Upper lobe of left lung (tissue), 6 donors: ENCODE results near the gene ICE1. TPM values are rescaled to one million over a fixed set of nuclear protein-coding genes. Genes with fewer than 3 reads are reported as not detected.
"Not testable (repeated sequence)": the region's sequence is repeated elsewhere in the genome, so short reads cannot be mapped to it uniquely, and the experiment has no call there.

Experiments used
- ATAC-seq, 2 donors: fragments of 200-7000 bp; cut with Tn5 transposase; one replicate each; pipeline ENCODE4 v1.9.1; 2022; ENCODE audit warnings: mild to moderate bottlenecking in 2 of 2, moderate library complexity in 2 of 2; ENCODE audit not compliant: low FRiP score in 2 of 2
- DNase-seq, 2 donors: peaks; one replicate each; pipeline ENCODE4 v3.0.0-alpha.2; 2019 to 2020
- H3K27ac ChIP-seq, 4 donors: fragments of 200-600 bp; sonication (generic); one replicate each; pipeline ENCODE4 v1.5.1; 2016 to 2019
- H3K27me3 ChIP-seq, 4 donors: fragments of 200-600 bp; sonication (generic); one replicate each; pipeline ENCODE4 v1.5.1; 2017 to 2019
- H3K36me3 ChIP-seq, 4 donors: fragments of 200-600 bp; sonication (generic); one replicate each; pipeline ENCODE4 v1.5.1; 2016 to 2019
- H3K4me1 ChIP-seq, 4 donors: fragments of 200-600 bp; sonication (generic); one replicate each; pipeline ENCODE4 v1.5.1; 2018 to 2019
- H3K4me3 ChIP-seq, 4 donors: fragments of 200-600 bp; sonication (generic); one replicate each; pipeline ENCODE4 v1.5.1; 2017 to 2019; ENCODE audit warnings: mild to moderate bottlenecking in 2 of 4, moderate library complexity in 1 of 4
- H3K9me3 ChIP-seq, 4 donors: fragments of 200-600 bp; sonication (generic); one replicate each; pipeline ENCODE4 v1.5.1; 2018 to 2019
- EP300 ChIP-seq, 4 donors: sonication (generic); formaldehyde crosslinking; IDR thresholded peaks; one replicate each; pipeline ENCODE4 v1.5.1; 2017; ENCODE audit warnings: antibody characterized with exemption in 4 of 4, control low read depth in 2 of 4
- POLR2A ChIP-seq, 4 donors: fragments of 450-650 bp; IDR thresholded peaks; one replicate each; pipeline ENCODE4 v1.5.1; 2016 to 2017; ENCODE audit warnings: antibody characterized with exemption in 4 of 4, mild to moderate bottlenecking in 2 of 4
- POLR2AphosphoS5 ChIP-seq, 2 donors: sonication (generic); formaldehyde crosslinking; IDR thresholded peaks; one replicate each; pipeline ENCODE4 v1.5.1; 2017; ENCODE audit warnings: antibody characterized with exemption in 2 of 2
- WGBS, 2 donors: methylation state at CpG; one replicate each; pipeline ENCODE4 v1.1.5; 2017 to 2018; 5-methylcytosine and 5-hydroxymethylcytosine counted together
- total RNA-seq, 6 donors: library from RNA; depleted of rRNA in 4 of 6; stranded (reverse); fragments of >200 nt in 4 of 6; gene quantifications; one replicate each; pipeline versions ENCODE4 v1.1.0 to v1.2.1, GENCODE V29; 2016 to 2021
- TF ChIP-seq, protein P1 (sequence below), 6 experiments: fragments of 450-650 bp in 4 of 6; fragments of 200-600 bp in 2 of 6; sonication (generic) in 2 of 6; IDR thresholded peaks; one replicate each; pipeline ENCODE4 v1.5.1; 2016 to 2019; ENCODE audit warnings: antibody characterized with exemption in 6 of 6
- donor health status: DM: no; HTN: no; CAD: no; lungs with moderate emphysema.
- donor health status: DM: no; HTN: yes; CAD: no; lungs with severe emphysema.

ICE1 gene
- total RNA-seq, 6 donors from 2014 or later, result 15.8 to 40.5 (median 25.0) TPM

DNA sequence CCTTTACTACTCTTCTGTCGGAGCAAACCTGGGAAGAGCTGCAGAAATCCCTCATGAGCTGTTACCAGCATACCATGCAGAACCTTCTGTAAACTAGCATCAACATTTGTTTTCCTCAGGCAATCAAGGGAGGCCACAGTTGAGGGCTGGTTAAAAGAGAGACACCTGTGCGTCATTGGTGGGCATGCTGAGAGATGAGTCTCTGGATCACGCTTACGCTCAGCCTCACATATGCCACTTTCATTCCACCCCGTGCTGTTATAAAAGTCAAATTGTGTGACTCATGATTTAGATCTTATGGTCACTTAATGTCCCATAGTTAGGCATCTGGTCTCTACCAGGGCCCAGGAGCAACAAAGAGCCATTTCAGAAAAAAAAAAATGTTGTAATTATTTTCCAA is 18.1 kb upstream of the ICE1 start:
- Histone ChIP-seq H3K27ac (no peak overlapping the region), H3K4me1 (no peaks in the 10 kb centered on the region), H3K4me3 (no peak overlapping the region), H3K9me3 (peaks cover 0 to 6% (median 0%) of the 10 kb centered on the region in 4 donors), H3K36me3 (no peaks in the 10 kb centered on the region), H3K27me3 (no peaks in the 10 kb centered on the region)
- DNase-seq, result no peak
- WGBS, 2 donors, result 78 to 90% methylated on average over 5 of the region's 5 CpGs
- TF ChIP-seq, protein P1, sequence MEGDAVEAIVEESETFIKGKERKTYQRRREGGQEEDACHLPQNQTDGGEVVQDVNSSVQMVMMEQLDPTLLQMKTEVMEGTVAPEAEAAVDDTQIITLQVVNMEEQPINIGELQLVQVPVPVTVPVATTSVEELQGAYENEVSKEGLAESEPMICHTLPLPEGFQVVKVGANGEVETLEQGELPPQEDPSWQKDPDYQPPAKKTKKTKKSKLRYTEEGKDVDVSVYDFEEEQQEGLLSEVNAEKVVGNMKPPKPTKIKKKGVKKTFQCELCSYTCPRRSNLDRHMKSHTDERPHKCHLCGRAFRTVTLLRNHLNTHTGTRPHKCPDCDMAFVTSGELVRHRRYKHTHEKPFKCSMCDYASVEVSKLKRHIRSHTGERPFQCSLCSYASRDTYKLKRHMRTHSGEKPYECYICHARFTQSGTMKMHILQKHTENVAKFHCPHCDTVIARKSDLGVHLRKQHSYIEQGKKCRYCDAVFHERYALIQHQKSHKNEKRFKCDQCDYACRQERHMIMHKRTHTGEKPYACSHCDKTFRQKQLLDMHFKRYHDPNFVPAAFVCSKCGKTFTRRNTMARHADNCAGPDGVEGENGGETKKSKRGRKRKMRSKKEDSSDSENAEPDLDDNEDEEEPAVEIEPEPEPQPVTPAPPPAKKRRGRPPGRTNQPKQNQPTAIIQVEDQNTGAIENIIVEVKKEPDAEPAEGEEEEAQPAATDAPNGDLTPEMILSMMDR (IDR thresholded peaks at IDR 0.05), result no peak
- TF ChIP-seq EP300 (IDR thresholded peaks at IDR 0.05), result no peak
- ATAC-seq, result no peak

DNA sequence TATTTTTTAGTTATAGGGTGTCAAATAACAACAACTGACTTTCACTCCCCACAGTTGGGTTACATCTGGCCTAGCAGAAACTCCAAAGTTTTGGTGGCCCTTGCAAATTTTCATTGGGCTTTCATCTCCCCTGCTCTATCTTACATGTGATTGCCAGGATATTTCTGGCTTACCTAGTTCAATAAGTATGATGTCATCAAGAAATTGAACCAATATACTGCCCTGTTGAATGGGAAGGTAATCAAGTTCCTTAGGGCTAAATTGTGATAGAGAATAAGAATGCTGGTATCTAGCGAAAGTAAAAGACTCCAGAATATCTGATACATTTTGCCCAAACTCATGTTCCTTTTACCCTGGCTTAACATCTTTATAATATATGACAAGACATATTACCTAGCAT is 17.0 kb upstream of the ICE1 start:
- H3K36me3 ChIP-seq, result no peaks in the 10 kb centered on the region
- ATAC-seq (no peak), DNase-seq (no peak)
- H3K27ac ChIP-seq, result no peak overlapping the region
- 93 to 97% methylated on average over 1 of the region's 1 CpG for WGBS, 2 donors
- H3K4me1 ChIP-seq, result no peaks in the 10 kb centered on the region
- no peak overlapping the region for H3K4me3 ChIP-seq
- peaks cover 0 to 9% (median 0%) of the 10 kb centered on the region in 4 donors for H3K9me3 ChIP-seq
- TF ChIP-seq POLR2AphosphoS5 (IDR thresholded peaks at IDR 0.05), result no peak
- TF ChIP-seq, protein P1 (IDR thresholded peaks at IDR 0.05), result no peak
- TF ChIP-seq EP300 (IDR thresholded peaks at IDR 0.05), result no peak
- no peak for TF ChIP-seq POLR2A (IDR thresholded peaks at IDR 0.05)
- H3K27me3 ChIP-seq, result no peaks in the 10 kb centered on the region

DNA sequence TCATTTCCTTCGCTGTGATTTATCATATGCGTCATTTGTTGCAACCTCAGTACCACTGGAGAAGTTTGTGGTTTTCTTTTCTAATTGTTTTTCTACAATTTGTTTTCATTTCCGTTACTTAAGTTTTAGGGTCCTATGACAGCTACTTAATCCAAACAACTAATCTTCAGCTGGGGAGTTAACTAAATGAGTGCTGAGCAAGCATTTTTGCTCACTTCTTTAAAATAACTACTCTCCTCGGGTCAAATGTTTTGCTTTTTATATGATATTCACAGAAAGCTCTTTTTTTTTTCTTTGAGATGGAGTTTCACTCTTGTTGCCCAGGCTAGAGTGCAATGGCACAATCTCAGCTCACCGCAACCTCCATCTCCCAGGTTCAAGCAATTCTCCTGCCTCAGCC is 14.6 kb upstream of the ICE1 start:
- no peak overlapping the region for H3K27ac ChIP-seq
- peaks cover 0 to 9% (median 0%) of the 10 kb centered on the region in 4 donors for H3K9me3 ChIP-seq
- 90 to 94% methylated on average over 5 of the region's 5 CpGs for WGBS, 2 donors
- no peak overlapping the region for H3K4me3 ChIP-seq
- TF ChIP-seq EP300 (IDR thresholded peaks at IDR 0.05) (no peak), POLR2A (IDR thresholded peaks at IDR 0.05) (no peak), POLR2AphosphoS5 (IDR thresholded peaks at IDR 0.05) (no peak)
- TF ChIP-seq, protein P1 (IDR thresholded peaks at IDR 0.05), result no peak
- H3K36me3 ChIP-seq, result no peaks in the 10 kb centered on the region
- no peaks in the 10 kb centered on the region for H3K4me1 ChIP-seq
- DNase-seq, result no peak
- no peaks in the 10 kb centered on the region for H3K27me3 ChIP-seq
- no peak for ATAC-seq

DNA sequence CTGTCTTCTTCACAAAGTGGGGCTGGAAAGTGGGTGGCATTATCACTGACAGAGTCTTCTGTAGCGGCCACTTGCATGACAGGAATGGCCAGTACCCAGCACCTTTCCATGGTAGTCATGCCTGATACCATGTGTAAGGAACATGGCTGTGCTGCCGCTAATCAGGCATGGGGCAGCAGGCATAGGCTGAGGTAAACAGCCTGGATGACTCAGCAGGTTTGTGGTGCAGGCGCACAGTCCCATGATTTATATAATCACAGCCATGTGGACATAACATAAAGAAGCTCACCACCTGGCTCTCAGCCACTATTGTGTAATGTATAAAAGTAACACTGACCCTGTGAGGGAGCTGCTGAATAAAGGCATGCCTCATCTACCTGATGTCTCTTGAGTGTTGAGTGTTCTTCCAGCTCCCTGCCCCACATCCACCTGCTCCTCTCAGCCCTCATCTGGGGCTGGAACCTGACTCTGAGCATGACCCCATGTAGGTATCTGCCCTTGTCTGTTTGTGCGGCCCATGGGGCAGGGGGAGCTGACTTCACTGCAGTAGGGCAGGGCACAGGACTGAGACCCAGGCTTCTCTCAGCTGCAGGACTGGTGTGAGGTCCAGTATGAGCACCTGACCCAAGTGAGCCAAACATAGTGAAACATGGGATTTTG is 13.2 kb upstream of the ICE1 start:
- ATAC-seq (no peak), DNase-seq (no peak)
- no peak overlapping the region for H3K4me3 ChIP-seq
- no peak overlapping the region for H3K27ac ChIP-seq
- TF ChIP-seq EP300 (IDR thresholded peaks at IDR 0.05), result no peak
- TF ChIP-seq POLR2AphosphoS5 (IDR thresholded peaks at IDR 0.05), result no peak
- TF ChIP-seq, protein P1 (IDR thresholded peaks at IDR 0.05), result no peak
- H3K9me3 ChIP-seq, result peaks cover 0 to 9% (median 0%) of the 10 kb centered on the region in 4 donors
- H3K27me3 ChIP-seq, result no peaks in the 10 kb centered on the region
- 94 to 100% methylated on average over 4 of the region's 4 CpGs for WGBS, 2 donors
- no peaks in the 10 kb centered on the region for H3K4me1 ChIP-seq
- H3K36me3 ChIP-seq, result no peaks in the 10 kb centered on the region

DNA sequence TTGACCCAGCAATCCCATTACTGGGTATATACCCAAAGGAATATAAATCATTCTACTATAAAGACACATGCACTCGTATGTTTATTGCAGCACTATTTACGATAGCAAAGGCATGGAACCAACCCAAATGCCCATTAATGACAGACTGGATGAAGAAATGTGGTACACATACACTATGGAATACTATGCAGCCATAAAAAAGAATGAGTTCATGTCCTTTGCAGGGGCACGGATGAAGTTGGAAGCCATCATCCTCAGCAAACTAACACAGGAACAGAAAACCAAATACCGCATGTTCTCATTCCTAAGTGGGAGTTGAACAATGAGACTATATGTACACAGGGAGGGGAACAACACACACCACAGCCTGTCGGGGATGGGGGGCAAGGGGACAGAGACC is 8.6 kb upstream of the ICE1 start:
- not testable (repeated sequence) for ATAC-seq, H3K27ac ChIP-seq, DNase-seq, H3K4me3 ChIP-seq, H3K36me3 ChIP-seq, H3K4me1 ChIP-seq, H3K27me3 ChIP-seq, H3K9me3 ChIP-seq
- 54 to 78% methylated on average over 5 of the region's 5 CpGs for WGBS, 2 donors
